GM19351 (cell line): ENCODE data around the gene LIMK2.
A peak's percentile ranks its signal among the peaks of the same experiment; 100 is the strongest.
"Not testable (repeated sequence)": the region's sequence is repeated elsewhere in the genome, so short reads cannot be mapped to it uniquely, and the experiment has no call there.

ENCODE experiments used
- ATAC-seq: cut with Tn5 transposase; IDR thresholded peaks from one replicate; pipeline ENCODE4 v1.9.1; 2021; ENCODE audit warnings: mild to moderate bottlenecking, moderate library complexity; ENCODE audit not compliant: unreplicated experiment

Gene LIMK2

GRCh38 chr22:31211862-31212730 lies at the start of gene LIMK2:
Gene LIMK2, plus strand, starts transcription at chr22:31212298. Its CDS starts 111 bp downstream, at chr22:31212409.
- ATAC-seq: peak; percentile 93

GRCh38 chr22:31170971-31171370 lies 41.1 kb upstream of the LIMK2 start:
- ATAC-seq: no peak

GRCh38 chr22:31171734-31172133 lies 40.4 kb upstream of the LIMK2 start:
- not testable (repeated sequence) for ATAC-seq

- no peak for ATAC-seq
Measured at GRCh38 chr22:31173386-31174145, 38.5 kb upstream of the LIMK2 start.

- no peak for ATAC-seq
Measured at GRCh38 chr22:31176923-31177322, 35.2 kb upstream of the LIMK2 start.

GRCh38 chr22:31177420-31178162 lies 34.5 kb upstream of the LIMK2 start:
- no peak for ATAC-seq

- ATAC-seq: no peak
Measured at GRCh38 chr22:31178859-31179258, 33.2 kb upstream of the LIMK2 start.

- ATAC-seq: no peak
Measured at GRCh38 chr22:31179345-31179744, 32.8 kb upstream of the LIMK2 start.

GRCh38 chr22:31184015-31184414 lies 28.1 kb upstream of the LIMK2 start:
- no peak for ATAC-seq

- ATAC-seq: no peak
Measured at GRCh38 chr22:31185056-31185455, 27.0 kb upstream of the LIMK2 start.

- ATAC-seq: no peak
Measured at GRCh38 chr22:31187627-31188026, 24.5 kb upstream of the LIMK2 start.

GRCh38 chr22:31192513-31192912 lies 19.6 kb upstream of the LIMK2 start:
- ATAC-seq: no peak

- no peak for ATAC-seq
Measured at GRCh38 chr22:31193092-31193491, 19.0 kb upstream of the LIMK2 start.

GRCh38 chr22:31194681-31195080 lies 17.4 kb upstream of the LIMK2 start:
- ATAC-seq: not testable (repeated sequence)

GRCh38 chr22:31199187-31199586 lies 12.9 kb upstream of the LIMK2 start:
- ATAC-seq: no peak

GRCh38 chr22:31204352-31204984 lies 7.6 kb upstream of the LIMK2 start:
- not testable (repeated sequence) for ATAC-seq

- ATAC-seq: not testable (repeated sequence)
Measured at GRCh38 chr22:31205059-31205458, 7.0 kb upstream of the LIMK2 start.

- not testable (repeated sequence) for ATAC-seq
Measured at GRCh38 chr22:31206460-31206859, 5.6 kb upstream of the LIMK2 start.

- no peak for ATAC-seq
Measured at GRCh38 chr22:31206896-31207687, 5.0 kb upstream of the LIMK2 start.
